ENCODE results near the gene DYNLL2. TPM values are rescaled to one million over a fixed set of nuclear protein-coding genes. Genes with fewer than 3 reads are reported as not detected.
A peak's percentile ranks its signal among the peaks of the same experiment; 100 is the strongest.

The DYNLL2 gene
- 10 to 100 TPM; 11.0 to 42.5 (median 34.1) TPM for total RNA-seq
- 10 to 100 TPM; 18.4 to 51.1 TPM for polyA plus RNA-seq
- long read RNA-seq, donor 1, partial matches to known transcripts = 0 of 3 reads
- long read RNA-seq, donor 1, other reads (novel, unspliced or antisense) = 3 of 3 reads
- long read RNA-seq, donor 2, full-length matches to known transcripts = 19 of 34 reads
- long read RNA-seq, donor 2, partial matches to known transcripts = 15 of 34 reads
- long read RNA-seq, donor 2, other reads (novel, unspliced or antisense) = 0 of 34 reads
- long read RNA-seq, donor 3, full-length matches to known transcripts = 1 of 15 reads
- long read RNA-seq, donor 3, partial matches to known transcripts = 0 of 15 reads
- long read RNA-seq, donor 3, other reads (novel, unspliced or antisense) = 14 of 15 reads

DNA sequence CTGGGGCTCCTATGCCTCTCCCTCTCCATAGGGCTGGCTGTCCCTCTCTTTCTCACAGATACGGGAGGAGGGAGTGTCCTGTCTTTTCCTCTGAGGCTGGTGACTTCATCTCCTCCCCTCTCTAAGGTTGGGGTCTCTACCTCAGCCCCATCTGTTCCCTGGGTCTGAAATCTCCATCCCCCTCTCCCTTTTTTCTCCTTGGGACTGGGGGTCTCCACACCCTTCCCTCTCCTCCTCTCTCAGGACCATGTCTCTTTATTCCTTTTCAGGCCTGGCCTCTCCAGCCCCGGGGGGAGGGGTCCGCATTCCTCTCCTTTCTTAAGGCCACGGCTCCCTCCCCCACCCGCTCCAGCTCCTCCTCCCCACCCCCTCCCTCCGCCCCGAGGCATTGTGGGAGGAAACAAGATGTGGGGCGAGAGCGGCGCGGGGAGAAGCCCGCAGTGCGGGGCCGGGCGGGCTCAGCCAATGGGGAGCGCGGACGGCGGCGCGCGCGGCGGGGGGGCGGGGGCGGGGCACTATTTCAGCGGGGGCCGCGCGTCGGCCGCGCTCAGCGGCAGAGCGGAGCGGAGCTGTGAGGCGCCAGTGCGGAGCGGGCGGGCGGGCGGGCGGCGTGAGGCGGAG, at the start of gene DYNLL2:
Gene DYNLL2, plus strand, starts transcription at position 550 of the 621 bp plus-strand sequence. CDS start 3,672 bp downstream, outside the sequence.
- Histone ChIP-seq H3K36me3 (no peaks in the 10 kb centered on the region), H3K4me3 (peak within 1 kb of the TSS; percentile 99), H3K27ac (peak within 1 kb of the TSS; percentile 74 to 84), H3K4me1 (ENCODE audit: insufficient read depth) (peaks cover 11% of the 10 kb centered on the region), H3K27me3 (no peaks in the 10 kb centered on the region), H3K9me3 (no peaks in the 10 kb centered on the region)
- intact Hi-C loops (cut with DNase I) = loop anchor here in 1 of 4 donors (2.0 kb wide), 1 partner anchor 76 kb away; the partner anchor contains the start of gene SRSF1
- no peak for TF ChIP-seq POLR2A (IDR thresholded peaks at IDR 0.05)
- no peak for TF ChIP-seq EP300 (IDR thresholded peaks at IDR 0.05)
- peak; percentile 91 to 94 (median 93) for DNase-seq
- WGBS, 3 donors = 1 to 3% (median 1%) methylated on average over 15 to 45 of the region's 45 CpGs

- Histone ChIP-seq H3K4me1 (ENCODE audit: insufficient read depth) (no peaks in the 10 kb centered on the region), H3K27ac (no peak overlapping the region), H3K9me3 (no peaks in the 10 kb centered on the region), H3K27me3 (no peaks in the 10 kb centered on the region), H3K4me3 (no peak overlapping the region), H3K36me3 (no peaks in the 10 kb centered on the region)
- intact Hi-C loops (cut with DNase I) = no loop called here
- DNase-seq = no peak
- TF ChIP-seq EP300 (IDR thresholded peaks at IDR 0.05) = no peak
- no peak for TF ChIP-seq CTCF (IDR thresholded peaks at IDR 0.05)
- TF ChIP-seq POLR2A (IDR thresholded peaks at IDR 0.05) = no peak
- WGBS, 3 donors = 80 to 92% (median 83%) methylated on average over 3 of the region's 3 CpGs
Measured at GRCh38 chr17:58039975-58040374, 43.2 kb upstream of the DYNLL2 start.

GRCh38 chr17:58040386-58040785, 42.8 kb upstream of the DYNLL2 start:
- 43 to 58% (median 43%) methylated on average over 8 of the region's 8 CpGs for WGBS, 3 donors
- Histone ChIP-seq H3K4me1 (ENCODE audit: insufficient read depth) (no peaks in the 10 kb centered on the region), H3K27me3 (no peaks in the 10 kb centered on the region), H3K4me3 (no peak overlapping the region), H3K36me3 (no peaks in the 10 kb centered on the region), H3K27ac (no peak overlapping the region), H3K9me3 (no peaks in the 10 kb centered on the region)
- no peak for DNase-seq
- intact Hi-C loops (cut with DNase I) = no loop called here
- TF ChIP-seq EP300 (IDR thresholded peaks at IDR 0.05) = no peak
- no peak for TF ChIP-seq POLR2A (IDR thresholded peaks at IDR 0.05)
- TF ChIP-seq CTCF (IDR thresholded peaks at IDR 0.05) = no peak

DNA sequence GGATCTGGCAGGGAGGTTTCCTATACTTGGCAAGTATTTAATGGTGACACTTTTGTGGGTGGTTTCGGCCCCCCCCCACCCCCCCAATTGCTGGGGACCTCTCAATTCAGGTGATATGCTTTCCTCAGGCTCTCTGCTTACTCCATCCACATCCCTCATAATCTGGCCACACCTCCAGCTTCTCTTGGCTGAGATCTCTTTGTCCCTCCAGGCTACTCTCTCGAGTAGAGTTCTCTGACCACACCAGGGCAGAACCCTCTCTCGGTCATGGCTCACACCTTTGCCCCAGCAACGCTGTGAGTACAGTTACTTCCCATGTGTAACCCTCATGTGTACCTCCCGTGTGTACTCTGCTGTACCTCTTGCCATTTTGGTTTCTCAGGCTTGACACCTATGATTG, 42.1 kb upstream of the DYNLL2 start:
- intact Hi-C loops (cut with DNase I) = no loop called here
- no peak overlapping the region for H3K4me3 ChIP-seq
- no peaks in the 10 kb centered on the region for H3K36me3 ChIP-seq
- no peaks in the 10 kb centered on the region for H3K27me3 ChIP-seq
- H3K9me3 ChIP-seq = no peaks in the 10 kb centered on the region
- WGBS, 3 donors = 45 to 57% (median 50%) methylated on average over 5 of the region's 5 CpGs
- no peak for DNase-seq
- H3K4me1 ChIP-seq (ENCODE audit: insufficient read depth) = no peaks in the 10 kb centered on the region
- TF ChIP-seq CTCF (IDR thresholded peaks at IDR 0.05) (no peak), POLR2A (IDR thresholded peaks at IDR 0.05) (no peak), EP300 (IDR thresholded peaks at IDR 0.05) (no peak)
- no peak overlapping the region for H3K27ac ChIP-seq

Data from ovary (tissue), 10 donors.